Astrocyte (in vitro differentiated cells and primary cell): ENCODE results near the gene FETUB. TPM values are rescaled to one million over a fixed set of nuclear protein-coding genes. Genes with fewer than 3 reads are reported as not detected.

Experiments used
- DNase-seq: peaks from one replicate; pipeline ENCODE4 v3.0.0-alpha.2; 2010; ENCODE audit warnings: low read depth
- FAIRE-seq: peaks from 2 replicates; lab custom pipeline; 2011; peaks lifted over from hg19 to GRCh38; lab: Jason Lieb, UNC
- H2AFZ ChIP-seq: 2 replicates; pipeline ENCODE4 v1.6.0; 2012; ENCODE audit warnings: low read depth, low read length, inconsistent platforms
- H3K27ac ChIP-seq: 2 replicates; pipeline ENCODE4 v1.5.1; 2011; ENCODE audit warnings: low read depth, low read length, inconsistent platforms
- H3K27me3 ChIP-seq: 2 replicates; pipeline ENCODE4 v1.6.0; 2011; ENCODE audit warnings: low read length, inconsistent platforms; ENCODE audit not compliant: insufficient read depth
- H3K36me3 ChIP-seq: 2 replicates; pipeline ENCODE4 v1.5.1; 2011; ENCODE audit warnings: low read length, inconsistent platforms; ENCODE audit not compliant: insufficient read depth
- H3K4me1 ChIP-seq: 2 replicates; pipeline ENCODE4 v1.5.1; 2011; ENCODE audit warnings: low read length, inconsistent platforms; ENCODE audit not compliant: insufficient read depth
- H3K4me2 ChIP-seq: 2 replicates; pipeline ENCODE4 v1.6.0; 2012; ENCODE audit warnings: low read length, inconsistent platforms
- H3K4me3 ChIP-seq: 2 replicates; pipeline ENCODE4 v1.5.1; 2011; ENCODE audit warnings: low read depth, mild to moderate bottlenecking, low read length, inconsistent platforms; ENCODE audit not compliant: insufficient read depth
- H3K79me2 ChIP-seq: 2 replicates; pipeline ENCODE4 v1.6.0; 2012; ENCODE audit warnings: mild to moderate bottlenecking, low read length, inconsistent platforms; ENCODE audit not compliant: insufficient read depth
- H3K9ac ChIP-seq: 2 replicates; pipeline ENCODE4 v1.6.0; 2012; ENCODE audit warnings: mild to moderate bottlenecking, low read length, inconsistent platforms
- H3K9me3 ChIP-seq: 2 replicates; pipeline ENCODE4 v1.5.1; 2012; ENCODE audit warnings: low read depth, mild to moderate bottlenecking, low read length, inconsistent platforms; ENCODE audit not compliant: insufficient read depth
- H4K20me1 ChIP-seq: 2 replicates; pipeline ENCODE4 v1.6.0; 2012; ENCODE audit warnings: low read length, inconsistent platforms; ENCODE audit not compliant: insufficient read depth
- H3K27ac Mint-ChIP-seq: one replicate; pipeline ENCODE4 v1.8.0; 2021; ENCODE audit warnings: mild to moderate bottlenecking, mixed read lengths; ENCODE audit not compliant: unreplicated experiment
- H3K27me3 Mint-ChIP-seq: one replicate; pipeline ENCODE4 v1.8.0; 2021; ENCODE audit warnings: low read depth, mixed read lengths; ENCODE audit not compliant: unreplicated experiment
- H3K36me3 Mint-ChIP-seq: one replicate; pipeline ENCODE4 v1.8.0; 2021; ENCODE audit warnings: low read depth, mixed read lengths; ENCODE audit not compliant: unreplicated experiment
- H3K4me1 Mint-ChIP-seq: one replicate; pipeline ENCODE4 v1.8.0; 2021; ENCODE audit warnings: low read depth, mixed read lengths; ENCODE audit not compliant: unreplicated experiment
- H3K4me3 Mint-ChIP-seq: one replicate; pipeline ENCODE4 v1.8.0; 2021; ENCODE audit warnings: mild to moderate bottlenecking, moderate library complexity, mixed read lengths; ENCODE audit not compliant: unreplicated experiment
- H3K9me3 Mint-ChIP-seq: one replicate; pipeline ENCODE4 v1.8.0; 2021; ENCODE audit warnings: mild to moderate bottlenecking, mixed read lengths; ENCODE audit not compliant: unreplicated experiment
- CTCF ChIP-seq: IDR thresholded peaks from 2 replicates; pipeline ENCODE4 v1.5.1; 2011; ENCODE audit warnings: low read depth, mild to moderate bottlenecking, inconsistent platforms, low read length, moderate library complexity; ENCODE audit not compliant: insufficient read depth
- EZH2 ChIP-seq: IDR thresholded peaks from 2 replicates; pipeline ENCODE4 v1.6.1; 2012; ENCODE audit warnings: mild to moderate bottlenecking, low read length, inconsistent platforms; ENCODE audit not compliant: insufficient read depth
- total RNA-seq: library from RNA; stranded (reverse); gene quantifications from 2 replicates; pipeline ENCODE4 v1.2.1, GENCODE V29; 2021

FETUB gene
- total RNA-seq, 1 donor from 2014 or later: not detected

DNA sequence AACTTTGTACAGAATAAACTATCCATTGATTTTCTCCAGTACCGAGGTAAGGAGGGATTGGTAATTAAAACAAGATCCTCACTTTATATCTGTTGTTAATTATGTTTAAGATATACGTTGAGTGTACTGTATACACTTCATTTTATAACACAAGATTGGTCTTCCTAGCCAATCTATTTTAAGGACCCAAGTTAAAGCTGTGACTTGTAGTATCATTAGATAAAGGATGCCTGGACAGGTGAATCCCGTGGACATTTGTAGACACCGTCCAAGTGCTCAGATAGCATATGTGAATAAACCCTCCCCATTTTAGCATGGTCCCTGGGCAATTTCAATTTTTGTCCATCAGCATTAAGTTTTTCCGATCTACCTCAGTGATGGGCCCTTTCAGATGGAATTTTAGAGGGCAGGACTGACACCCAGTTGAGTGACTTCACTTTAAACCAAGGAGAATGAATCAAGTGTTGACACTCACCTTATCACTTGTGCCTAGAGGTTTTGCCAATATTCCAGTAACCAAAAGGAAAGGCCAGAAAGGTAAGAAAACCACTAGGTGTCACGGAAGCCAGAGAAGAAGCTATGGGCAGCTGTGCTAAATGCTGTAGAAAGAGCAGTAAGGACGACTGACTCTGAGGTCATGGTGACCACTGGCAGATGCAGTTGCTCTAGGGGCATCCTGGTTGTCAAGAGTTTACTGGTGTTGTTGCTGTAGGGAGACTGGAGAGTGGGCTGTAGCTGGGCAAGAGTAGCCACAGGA, 18.1 kb upstream of the FETUB start:
- peaks cover 11% of the 10 kb centered on the region for H3K27me3 ChIP-seq
- peaks cover 19% of the 10 kb centered on the region for H3K27me3 Mint-ChIP-seq
- no peaks in the 10 kb centered on the region for H3K9me3 ChIP-seq
- FAIRE-seq (no peak), DNase-seq (no peak)
- no peak overlapping the region for H3K27ac ChIP-seq
- no peak for TF ChIP-seq EZH2
- no peaks in the 10 kb centered on the region for H3K9me3 Mint-ChIP-seq
- H3K4me3 Mint-ChIP-seq: no peak overlapping the region
- H3K79me2 ChIP-seq: no peaks in the 10 kb centered on the region
- peaks cover 2% of the 10 kb centered on the region for H3K4me1 Mint-ChIP-seq
- H3K27ac Mint-ChIP-seq: no peak overlapping the region
- no peak overlapping the region for H3K4me3 ChIP-seq
- no peaks in the 10 kb centered on the region for H4K20me1 ChIP-seq
- H3K9ac ChIP-seq: no peak overlapping the region
- no peaks in the 10 kb centered on the region for H3K36me3 Mint-ChIP-seq
- no peak overlapping the region for H3K4me2 ChIP-seq
- no peaks in the 10 kb centered on the region for H3K36me3 ChIP-seq
- H2AFZ ChIP-seq: no peak overlapping the region
- H3K4me1 ChIP-seq: peaks cover 5% of the 10 kb centered on the region

DNA sequence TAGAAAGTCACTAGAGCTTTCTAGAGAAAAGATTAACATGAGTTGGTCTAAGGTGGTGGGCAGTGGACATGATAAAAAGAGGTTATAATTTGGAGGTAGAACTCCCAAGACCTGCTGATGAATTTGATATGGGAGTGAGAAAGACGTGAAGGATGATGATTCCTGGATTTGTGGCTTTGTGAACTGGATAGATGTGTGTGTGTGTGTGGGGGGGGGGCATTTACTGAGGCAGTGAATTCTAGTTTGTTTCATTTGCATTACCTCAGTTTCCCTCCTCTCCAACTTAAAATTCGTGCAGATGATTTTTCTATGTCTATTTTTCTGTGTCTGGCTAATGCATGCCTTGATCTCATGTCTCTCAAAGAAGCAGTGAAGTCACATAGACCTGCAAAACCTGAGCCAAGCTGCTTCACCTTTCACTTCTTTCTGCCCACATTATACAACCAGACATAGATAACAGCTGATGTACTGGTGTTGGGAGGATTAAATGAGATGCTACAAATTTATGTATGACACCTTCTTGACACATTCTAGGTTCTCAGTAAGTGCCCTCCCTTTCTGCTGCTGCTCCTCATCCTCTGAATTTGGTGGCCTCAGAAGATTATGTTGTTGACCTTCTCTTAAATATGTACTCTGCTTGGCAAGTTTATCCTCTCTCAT, 17.4 kb upstream of the FETUB start:
- Mint-ChIP-seq H3K27ac (no peak overlapping the region), H3K27me3 (peaks cover 15% of the 10 kb centered on the region), H3K4me3 (no peak overlapping the region), H3K4me1 (no peaks in the 10 kb centered on the region), H3K36me3 (no peaks in the 10 kb centered on the region), H3K9me3 (no peaks in the 10 kb centered on the region)
- Histone ChIP-seq H3K36me3 (no peaks in the 10 kb centered on the region), H3K9me3 (no peaks in the 10 kb centered on the region), H3K27ac (no peak overlapping the region), H3K79me2 (no peaks in the 10 kb centered on the region), H3K9ac (no peak overlapping the region), H3K4me2 (no peak overlapping the region), H2AFZ (no peak overlapping the region), H3K27me3 (peaks cover 11% of the 10 kb centered on the region), H4K20me1 (no peaks in the 10 kb centered on the region), H3K4me3 (no peak overlapping the region), H3K4me1 (no peaks in the 10 kb centered on the region)
- FAIRE-seq (no peak), DNase-seq (no peak)
- TF ChIP-seq EZH2 (no peak), CTCF (no peak)

GRCh38 chr3:186624598-186624997, 15.6 kb upstream of the FETUB start:
- H3K9me3 Mint-ChIP-seq: no peaks in the 10 kb centered on the region
- FAIRE-seq: no peak

More at GRCh38 chr3:186624598-186624997, 15.6 kb upstream of the FETUB start:
- Histone ChIP-seq H3K4me3 (no peak overlapping the region), H3K9me3 (no peaks in the 10 kb centered on the region), H3K79me2 (no peaks in the 10 kb centered on the region), H3K27ac (no peak overlapping the region), H3K27me3 (peaks cover 14% of the 10 kb centered on the region), H3K9ac (no peak overlapping the region), H2AFZ (no peak overlapping the region), H4K20me1 (no peaks in the 10 kb centered on the region), H3K4me1 (no peaks in the 10 kb centered on the region), H3K36me3 (no peaks in the 10 kb centered on the region), H3K4me2 (no peak overlapping the region)
- Mint-ChIP-seq H3K27me3 (peaks cover 14% of the 10 kb centered on the region), H3K36me3 (no peaks in the 10 kb centered on the region), H3K4me1 (no peaks in the 10 kb centered on the region), H3K4me3 (no peak overlapping the region), H3K27ac (no peak overlapping the region)
- no peak for TF ChIP-seq EZH2
- TF ChIP-seq CTCF: no peak
- no peak for DNase-seq
